Measurements from ENCODE around the gene OR4C16.

OR4C16 gene, protein sequence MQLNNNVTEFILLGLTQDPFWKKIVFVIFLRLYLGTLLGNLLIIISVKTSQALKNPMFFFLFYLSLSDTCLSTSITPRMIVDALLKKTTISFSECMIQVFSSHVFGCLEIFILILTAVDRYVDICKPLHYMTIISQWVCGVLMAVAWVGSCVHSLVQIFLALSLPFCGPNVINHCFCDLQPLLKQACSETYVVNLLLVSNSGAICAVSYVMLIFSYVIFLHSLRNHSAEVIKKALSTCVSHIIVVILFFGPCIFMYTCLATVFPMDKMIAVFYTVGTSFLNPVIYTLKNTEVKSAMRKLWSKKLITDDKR

DNA sequence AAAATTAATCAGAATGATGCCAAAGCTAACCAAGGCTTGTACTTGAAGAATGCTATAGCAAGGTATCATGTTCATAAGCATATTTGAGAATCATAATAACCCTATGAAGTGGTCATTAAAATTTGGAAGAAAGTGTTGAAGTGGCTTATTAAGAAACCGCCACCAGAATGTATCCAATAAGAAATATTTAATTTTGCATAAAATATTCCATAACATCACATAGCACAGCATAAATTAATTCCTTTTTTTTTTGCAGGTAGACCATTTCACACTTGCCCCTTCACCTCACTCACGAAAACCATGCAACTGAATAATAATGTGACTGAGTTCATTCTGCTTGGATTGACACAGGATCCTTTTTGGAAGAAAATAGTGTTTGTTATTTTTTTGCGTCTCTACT lies at the start of gene OR4C16:
Gene OR4C16, plus strand, starts transcription at position 301 of the 400 bp plus-strand sequence. Its CDS starts 0 bp downstream, at position 301.
- DNase-seq: no peak

DNA sequence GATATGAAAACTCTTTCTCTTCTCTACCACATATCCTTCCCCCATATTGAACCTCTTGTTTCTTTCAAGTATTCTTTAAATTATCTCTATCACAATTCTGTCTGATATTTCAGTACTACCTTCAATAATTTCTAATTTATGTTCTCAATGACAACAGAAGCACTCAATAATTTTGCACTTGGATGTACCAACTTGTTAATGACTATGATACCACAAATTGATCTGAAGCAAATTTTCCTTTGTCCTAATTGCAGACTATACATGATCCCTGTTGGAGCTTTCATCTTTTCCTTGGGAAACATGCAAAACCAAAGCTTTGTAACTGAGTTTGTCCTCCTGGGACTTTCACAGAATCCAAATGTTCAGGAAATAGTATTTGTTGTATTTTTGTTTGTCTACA lies 17.8 kb upstream of the OR4C16 start, which contains the start of gene OR4C15:
Gene OR4C15, plus strand, starts transcription at position 301 of the 400 bp plus-strand sequence. Its CDS starts 0 bp downstream, at position 301.
- no peak for DNase-seq

DNA sequence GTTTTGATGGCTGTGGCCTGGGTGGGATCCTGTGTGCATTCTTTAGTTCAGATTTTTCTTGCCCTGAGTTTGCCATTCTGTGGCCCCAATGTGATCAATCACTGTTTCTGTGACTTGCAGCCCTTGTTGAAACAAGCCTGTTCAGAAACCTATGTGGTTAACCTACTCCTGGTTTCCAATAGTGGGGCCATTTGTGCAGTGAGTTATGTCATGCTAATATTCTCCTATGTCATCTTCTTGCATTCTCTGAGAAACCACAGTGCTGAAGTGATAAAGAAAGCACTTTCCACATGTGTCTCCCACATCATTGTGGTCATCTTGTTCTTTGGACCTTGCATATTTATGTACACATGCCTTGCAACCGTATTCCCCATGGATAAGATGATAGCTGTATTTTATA lies 620 bp downstream of the OR4C16 start:
- DNase-seq: no peak

DNA sequence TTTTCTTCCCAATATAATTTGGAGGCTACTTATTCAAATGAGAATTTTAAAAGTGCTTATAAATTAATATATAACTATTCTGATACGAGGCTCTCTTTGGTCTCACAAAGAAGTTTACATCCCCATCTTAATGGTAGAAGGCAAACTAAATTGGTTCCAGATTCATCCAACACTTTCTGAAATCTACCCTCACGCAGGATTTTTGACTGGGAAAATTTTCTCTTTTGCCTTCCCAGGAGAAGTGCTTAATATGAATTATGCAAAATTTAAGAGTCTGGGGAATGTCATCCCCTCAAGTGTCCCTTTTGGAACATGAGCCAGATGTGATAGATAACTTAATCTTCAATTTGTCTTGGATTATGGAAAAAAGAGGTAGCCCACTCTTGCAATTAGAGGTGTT lies 35.6 kb downstream of the OR4C16 start, which contains the start of gene OR4C11:
Gene OR4C11, minus strand, starts transcription at position 101 of the 400 bp plus-strand sequence. CDS start 3,272 bp downstream, outside the sequence.
- no peak for DNase-seq

All from NCI-H345 (cell line).